ENCODE data around the gene NOS1AP. TPM values are rescaled to one million over a fixed set of nuclear protein-coding genes. Genes with fewer than 3 reads are reported as not detected.
"Not testable (repeated sequence)": the region's sequence is repeated elsewhere in the genome, so short reads cannot be mapped to it uniquely, and the experiment has no call there.

Gene NOS1AP
- total RNA-seq, 2 donors from 2014 or later = 3.1 to 4.0 TPM

DNA sequence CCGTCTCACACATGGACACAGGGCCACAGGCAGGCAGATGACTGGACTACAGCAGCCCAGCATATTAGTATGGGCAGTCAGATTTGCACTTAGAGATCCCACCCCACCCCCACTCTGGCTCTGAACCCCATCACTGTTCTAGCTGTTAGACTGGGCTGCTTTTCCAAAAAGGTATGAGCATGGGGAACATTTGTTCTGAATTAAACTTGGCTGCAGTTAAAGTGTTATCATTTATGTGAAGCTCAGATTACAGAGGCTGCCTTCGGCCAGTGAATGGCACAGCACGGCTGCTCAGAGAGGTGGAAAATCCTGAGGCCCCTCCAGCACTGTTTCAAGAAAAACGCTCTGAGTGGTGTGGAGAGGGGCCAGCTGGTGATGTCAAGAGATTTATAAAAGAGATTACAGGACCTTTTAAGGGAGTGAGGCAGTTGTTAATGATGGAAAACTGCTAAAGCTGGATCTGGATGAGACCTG is 6.9 kb upstream of the NOS1AP start:
- TF ChIP-seq POLR2A (IDR thresholded peaks at IDR 0.05) = no peak
- TF ChIP-seq, protein P1, sequence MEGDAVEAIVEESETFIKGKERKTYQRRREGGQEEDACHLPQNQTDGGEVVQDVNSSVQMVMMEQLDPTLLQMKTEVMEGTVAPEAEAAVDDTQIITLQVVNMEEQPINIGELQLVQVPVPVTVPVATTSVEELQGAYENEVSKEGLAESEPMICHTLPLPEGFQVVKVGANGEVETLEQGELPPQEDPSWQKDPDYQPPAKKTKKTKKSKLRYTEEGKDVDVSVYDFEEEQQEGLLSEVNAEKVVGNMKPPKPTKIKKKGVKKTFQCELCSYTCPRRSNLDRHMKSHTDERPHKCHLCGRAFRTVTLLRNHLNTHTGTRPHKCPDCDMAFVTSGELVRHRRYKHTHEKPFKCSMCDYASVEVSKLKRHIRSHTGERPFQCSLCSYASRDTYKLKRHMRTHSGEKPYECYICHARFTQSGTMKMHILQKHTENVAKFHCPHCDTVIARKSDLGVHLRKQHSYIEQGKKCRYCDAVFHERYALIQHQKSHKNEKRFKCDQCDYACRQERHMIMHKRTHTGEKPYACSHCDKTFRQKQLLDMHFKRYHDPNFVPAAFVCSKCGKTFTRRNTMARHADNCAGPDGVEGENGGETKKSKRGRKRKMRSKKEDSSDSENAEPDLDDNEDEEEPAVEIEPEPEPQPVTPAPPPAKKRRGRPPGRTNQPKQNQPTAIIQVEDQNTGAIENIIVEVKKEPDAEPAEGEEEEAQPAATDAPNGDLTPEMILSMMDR (IDR thresholded peaks at IDR 0.05) = no peak
- no peaks in the 10 kb centered on the region for H3K27me3 ChIP-seq
- WGBS, 2 donors = 34 to 41% methylated on average over 4 of the region's 4 CpGs
- no peaks in the 10 kb centered on the region for H3K36me3 ChIP-seq (replicated peaks in 1 of 2; ENCODE audit: insufficient read depth in 1 of 2, low read depth in 2 of 2)
- no peak overlapping the region for H3K4me3 ChIP-seq
- DNase-seq (peak in 2 of 4 donors; percentile 10 to 36), ATAC-seq (no peak)
- no peak overlapping the region for H3K27ac ChIP-seq
- H3K9me3 ChIP-seq = no peaks in the 10 kb centered on the region
- intact Hi-C loops (cut with DNase I) = no loop called here
- no peaks in the 10 kb centered on the region for H3K4me1 ChIP-seq

DNA sequence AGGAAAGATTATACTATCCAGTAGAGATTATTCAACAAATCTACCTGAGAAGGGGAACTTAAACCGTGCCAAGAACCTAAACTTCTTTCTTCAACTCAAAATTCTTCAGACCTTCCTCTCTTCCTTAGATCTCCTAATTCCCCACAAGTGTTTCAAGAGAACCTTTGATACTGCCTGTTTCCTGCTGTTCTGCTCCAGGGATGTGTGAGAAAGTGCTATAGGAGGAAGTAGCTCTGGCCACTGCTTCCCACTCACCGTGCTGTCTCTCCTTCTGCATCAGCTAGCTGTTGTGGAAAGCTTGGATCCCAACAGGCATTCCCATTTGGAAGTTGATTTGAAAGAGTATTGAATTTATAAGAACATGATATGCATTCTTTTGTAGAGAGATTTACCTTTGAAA is 4.5 kb upstream of the NOS1AP start:
- Histone ChIP-seq H3K9me3 (no peaks in the 10 kb centered on the region), H3K36me3 (replicated peaks in 1 of 2; ENCODE audit: insufficient read depth in 1 of 2, low read depth in 2 of 2) (no peaks in the 10 kb centered on the region), H3K4me3 (no peak overlapping the region), H3K27me3 (no peaks in the 10 kb centered on the region), H3K27ac (no peak overlapping the region), H3K4me1 (no peaks in the 10 kb centered on the region)
- no peak for ATAC-seq
- intact Hi-C loops (cut with DNase I) = no loop called here
- no peak for DNase-seq
- WGBS, 2 donors = 65 to 92% methylated on average over 2 of the region's 2 CpGs
- no peak for TF ChIP-seq POLR2A (IDR thresholded peaks at IDR 0.05)
- TF ChIP-seq, protein P1 (IDR thresholded peaks at IDR 0.05) = no peak

DNA sequence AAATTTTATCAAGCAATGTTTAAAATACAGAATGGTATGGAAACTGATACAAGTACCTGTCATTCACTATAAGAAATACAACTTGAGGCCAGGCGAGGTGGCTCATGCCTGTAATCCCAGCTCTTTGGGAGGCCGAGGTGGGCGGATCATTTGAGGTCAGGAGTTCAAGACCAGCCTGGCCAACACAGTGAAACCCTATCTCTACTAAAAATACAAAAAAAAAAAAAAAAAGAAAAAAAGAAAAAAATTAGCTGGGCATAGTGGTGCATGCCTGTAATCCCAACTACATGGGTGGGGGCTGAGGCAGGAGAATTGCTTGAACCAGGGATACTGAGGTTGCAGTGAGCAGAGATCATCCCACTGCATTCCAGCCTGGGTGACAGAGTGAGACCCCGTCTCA is 2.7 kb upstream of the NOS1AP start:
- H3K36me3 ChIP-seq (replicated peaks in 1 of 2; ENCODE audit: insufficient read depth in 1 of 2, low read depth in 2 of 2); H3K4me3 ChIP-seq; H3K27me3 ChIP-seq; H3K27ac ChIP-seq; DNase-seq; intact Hi-C loops (cut with DNase I); H3K9me3 ChIP-seq; ATAC-seq: not testable (repeated sequence)
- H3K4me1 ChIP-seq = peaks cover 13% of the 10 kb centered on the region
- 79 to 82% methylated on average over 4 of the region's 4 CpGs for WGBS, 2 donors

DNA sequence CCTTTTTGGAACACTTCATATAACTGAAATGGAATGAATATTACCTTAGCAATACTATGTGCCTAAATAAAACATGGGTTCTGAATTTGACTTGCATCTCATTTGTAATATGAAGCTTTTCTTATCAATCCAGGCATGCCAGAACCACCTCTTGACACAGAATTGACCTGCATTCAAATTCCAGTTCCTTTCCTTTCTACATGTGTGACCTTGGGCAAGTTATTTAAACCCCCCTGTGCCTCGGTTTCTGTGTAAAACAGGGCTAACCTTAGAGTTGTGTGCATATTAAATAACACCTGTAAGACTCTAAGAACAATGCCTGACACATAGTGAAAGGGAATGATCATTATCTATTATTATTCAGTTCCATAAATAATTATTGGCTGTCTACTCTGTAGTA is 2.0 kb upstream of the NOS1AP start:
- no peaks in the 10 kb centered on the region for H3K36me3 ChIP-seq (replicated peaks in 1 of 2; ENCODE audit: insufficient read depth in 1 of 2, low read depth in 2 of 2)
- TF ChIP-seq, protein P1 (IDR thresholded peaks at IDR 0.05) = no peak
- no peak for TF ChIP-seq POLR2A (IDR thresholded peaks at IDR 0.05)
- 22 to 32% methylated on average over 1 of the region's 1 CpG for WGBS, 2 donors
- no peaks in the 10 kb centered on the region for H3K27me3 ChIP-seq
- no peak overlapping the region for H3K4me3 ChIP-seq
- H3K4me1 ChIP-seq = peaks cover 18% of the 10 kb centered on the region
- intact Hi-C loops (cut with DNase I) = no loop called here
- DNase-seq = no peak
- H3K27ac ChIP-seq = no peak overlapping the region
- no peak for ATAC-seq
- no peaks in the 10 kb centered on the region for H3K9me3 ChIP-seq

DNA sequence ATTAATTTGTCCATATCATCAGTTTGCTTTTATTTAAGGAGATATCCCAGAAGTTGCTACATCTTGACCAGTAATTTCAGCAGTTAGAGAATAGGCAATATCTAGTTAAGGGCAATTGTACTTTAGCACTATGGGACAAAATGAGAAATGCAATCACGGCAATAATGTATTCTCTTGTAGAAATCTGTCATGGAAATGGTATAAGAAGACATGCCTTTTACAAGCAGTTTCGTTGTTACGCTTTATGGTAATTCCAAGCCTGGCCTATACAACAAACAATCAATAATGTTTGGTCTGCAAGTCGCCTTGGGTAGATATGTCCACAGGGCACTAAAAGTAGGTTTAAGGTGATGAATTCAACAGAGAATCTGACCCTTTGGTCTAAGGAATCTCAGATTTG is 1.2 kb upstream of the NOS1AP start:
- Histone ChIP-seq H3K36me3 (replicated peaks in 1 of 2; ENCODE audit: insufficient read depth in 1 of 2, low read depth in 2 of 2) (no peaks in the 10 kb centered on the region), H3K27ac (no peak overlapping the region), H3K27me3 (no peaks in the 10 kb centered on the region), H3K4me3 (no peak overlapping the region), H3K4me1 (peaks cover 24% of the 10 kb centered on the region), H3K9me3 (no peaks in the 10 kb centered on the region)
- WGBS, 2 donors = 88 to 96% methylated on average over 4 of the region's 4 CpGs
- DNase-seq (no peak), ATAC-seq (no peak)
- intact Hi-C loops (cut with DNase I) = no loop called here
- TF ChIP-seq, protein P1 (IDR thresholded peaks at IDR 0.05) = no peak
- no peak for TF ChIP-seq POLR2A (IDR thresholded peaks at IDR 0.05)

Measured in body of pancreas (tissue), 4 donors.